Ishikawa (cell line): ENCODE data around the gene PTPRE.

Source experiments
- CEBPB ChIP-seq: IDR thresholded peaks from 2 replicates; pipeline ENCODE4 v1.6.1; 2012
- CREB1 ChIP-seq: IDR thresholded peaks from 2 replicates; pipeline ENCODE4 v1.6.1; 2012; ENCODE audit warnings: low read depth
- EGR1 ChIP-seq: IDR thresholded peaks from 2 replicates; pipeline ENCODE4 v1.6.1; 2012
- EP300 ChIP-seq: IDR thresholded peaks from 2 replicates; pipeline ENCODE4 v1.6.1; 2012; ENCODE audit warnings: borderline replicate concordance
- FOXM1 ChIP-seq: IDR thresholded peaks from 2 replicates; pipeline ENCODE4 v1.6.1; 2012; ENCODE audit warnings: low read depth, borderline replicate concordance
- NFIC ChIP-seq: IDR thresholded peaks from 2 replicates; pipeline ENCODE4 v1.6.1; 2012
- RAD21 ChIP-seq: IDR thresholded peaks from 2 replicates; pipeline ENCODE4 v1.6.1; 2012; ENCODE audit warnings: low read depth
- TAF1 ChIP-seq: IDR thresholded peaks from 2 replicates; pipeline ENCODE4 v1.6.1; 2012; ENCODE audit warnings: low read depth, mild to moderate bottlenecking
- TCF12 ChIP-seq: IDR thresholded peaks from 2 replicates; pipeline ENCODE4 v1.6.1; 2012; ENCODE audit warnings: low read depth
- TEAD4 ChIP-seq: IDR thresholded peaks from 2 replicates; pipeline ENCODE4 v1.6.1; 2012
- USF1 ChIP-seq: IDR thresholded peaks from 2 replicates; pipeline ENCODE4 v1.6.1; 2012
- YY1 ChIP-seq: IDR thresholded peaks from 2 replicates; pipeline ENCODE4 v1.6.1; 2012; ENCODE audit warnings: low read depth
- ZBTB7A ChIP-seq: IDR thresholded peaks from 2 replicates; pipeline ENCODE4 v1.6.1; 2012; ENCODE audit warnings: low read depth
- TF ChIP-seq, protein P1 (sequence below): IDR thresholded peaks from 2 replicates; pipeline ENCODE4 v1.6.1; 2012
- TF ChIP-seq, protein P2 (sequence below): IDR thresholded peaks from 2 replicates; pipeline ENCODE4 v1.6.1; 2012; ENCODE audit warnings: low read depth, mild to moderate bottlenecking

PTPRE gene

DNA sequence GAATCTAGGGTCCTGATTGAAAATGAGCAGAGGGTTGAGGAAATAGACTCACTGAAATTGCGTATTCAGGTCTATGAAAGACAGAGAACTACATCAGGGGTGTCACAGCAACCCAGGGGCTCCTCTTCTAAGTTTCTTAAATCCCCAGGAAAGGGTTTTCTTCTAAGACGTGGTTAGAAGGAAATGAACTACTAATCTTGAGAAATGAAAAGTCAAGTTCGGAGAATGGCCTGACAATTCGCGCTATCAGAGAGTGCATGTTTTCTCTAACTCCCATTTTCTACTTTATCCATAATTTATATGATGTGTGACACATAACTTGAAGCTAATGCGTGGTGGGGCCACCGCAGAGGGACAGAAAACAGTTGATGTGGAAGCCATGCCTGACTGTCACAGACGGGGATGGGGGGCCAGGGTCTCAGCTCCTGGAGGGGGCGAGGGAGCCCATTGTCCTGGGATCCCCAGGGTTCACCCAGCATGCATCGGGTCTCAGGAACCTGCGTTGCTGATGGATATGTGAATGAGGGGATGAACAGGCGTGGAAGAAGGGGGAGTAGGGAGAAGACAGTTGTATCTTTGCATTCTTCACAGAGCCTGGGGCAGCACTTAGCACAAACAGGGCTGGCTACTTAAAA, 86.3 kb downstream of the PTPRE start:
- TF ChIP-seq TAF1 (no peak), ZBTB7A (no peak), TEAD4 (no peak), EP300 (no peak), USF1 (no peak), FOXM1 (no peak), EGR1 (no peak), CEBPB (no peak), TCF12 (no peak), RAD21 (no peak)
- TF ChIP-seq, protein P1, sequence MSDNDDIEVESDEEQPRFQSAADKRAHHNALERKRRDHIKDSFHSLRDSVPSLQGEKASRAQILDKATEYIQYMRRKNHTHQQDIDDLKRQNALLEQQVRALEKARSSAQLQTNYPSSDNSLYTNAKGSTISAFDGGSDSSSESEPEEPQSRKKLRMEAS, result no peak

DNA sequence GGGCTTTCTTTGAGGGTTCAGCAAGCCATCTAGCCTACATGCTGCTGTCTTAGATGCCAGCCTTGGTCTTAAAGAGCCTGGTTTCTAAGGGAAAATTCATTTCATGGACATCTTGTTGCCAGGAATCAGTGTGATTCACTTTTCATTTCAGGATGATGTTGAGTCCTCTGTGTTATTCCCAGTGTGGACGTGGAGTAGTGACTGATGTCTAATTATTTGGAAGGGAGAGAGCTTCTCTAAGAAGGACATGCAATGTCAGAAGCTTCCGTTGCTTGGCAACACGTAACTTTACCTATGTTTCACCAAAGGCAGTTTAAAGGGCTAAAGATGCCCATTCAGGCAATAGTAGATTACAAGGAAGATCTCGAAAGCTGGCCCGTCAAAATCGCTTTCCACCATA, 89.0 kb downstream of the PTPRE start:
- no peak for TF ChIP-seq FOXM1
- TF ChIP-seq EP300, result no peak
- TF ChIP-seq CEBPB, result no peak
- TF ChIP-seq NFIC, result no peak
- TF ChIP-seq YY1, result no peak
- TF ChIP-seq TCF12, result no peak
- no peak for TF ChIP-seq ZBTB7A
- TF ChIP-seq EGR1, result no peak

GRCh38 chr10:127996586-127996985, 89.7 kb downstream of the PTPRE start:
- no peak for TF ChIP-seq FOXM1
- no peak for TF ChIP-seq TEAD4
- TF ChIP-seq TAF1, result no peak
- no peak for TF ChIP-seq EGR1
- TF ChIP-seq EP300, result no peak
- no peak for TF ChIP-seq NFIC
- no peak for TF ChIP-seq CEBPB
- TF ChIP-seq, protein P1, result no peak
- TF ChIP-seq USF1, result no peak
- TF ChIP-seq RAD21, result no peak
- TF ChIP-seq, protein P2, sequence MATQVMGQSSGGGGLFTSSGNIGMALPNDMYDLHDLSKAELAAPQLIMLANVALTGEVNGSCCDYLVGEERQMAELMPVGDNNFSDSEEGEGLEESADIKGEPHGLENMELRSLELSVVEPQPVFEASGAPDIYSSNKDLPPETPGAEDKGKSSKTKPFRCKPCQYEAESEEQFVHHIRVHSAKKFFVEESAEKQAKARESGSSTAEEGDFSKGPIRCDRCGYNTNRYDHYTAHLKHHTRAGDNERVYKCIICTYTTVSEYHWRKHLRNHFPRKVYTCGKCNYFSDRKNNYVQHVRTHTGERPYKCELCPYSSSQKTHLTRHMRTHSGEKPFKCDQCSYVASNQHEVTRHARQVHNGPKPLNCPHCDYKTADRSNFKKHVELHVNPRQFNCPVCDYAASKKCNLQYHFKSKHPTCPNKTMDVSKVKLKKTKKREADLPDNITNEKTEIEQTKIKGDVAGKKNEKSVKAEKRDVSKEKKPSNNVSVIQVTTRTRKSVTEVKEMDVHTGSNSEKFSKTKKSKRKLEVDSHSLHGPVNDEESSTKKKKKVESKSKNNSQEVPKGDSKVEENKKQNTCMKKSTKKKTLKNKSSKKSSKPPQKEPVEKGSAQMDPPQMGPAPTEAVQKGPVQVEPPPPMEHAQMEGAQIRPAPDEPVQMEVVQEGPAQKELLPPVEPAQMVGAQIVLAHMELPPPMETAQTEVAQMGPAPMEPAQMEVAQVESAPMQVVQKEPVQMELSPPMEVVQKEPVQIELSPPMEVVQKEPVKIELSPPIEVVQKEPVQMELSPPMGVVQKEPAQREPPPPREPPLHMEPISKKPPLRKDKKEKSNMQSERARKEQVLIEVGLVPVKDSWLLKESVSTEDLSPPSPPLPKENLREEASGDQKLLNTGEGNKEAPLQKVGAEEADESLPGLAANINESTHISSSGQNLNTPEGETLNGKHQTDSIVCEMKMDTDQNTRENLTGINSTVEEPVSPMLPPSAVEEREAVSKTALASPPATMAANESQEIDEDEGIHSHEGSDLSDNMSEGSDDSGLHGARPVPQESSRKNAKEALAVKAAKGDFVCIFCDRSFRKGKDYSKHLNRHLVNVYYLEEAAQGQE, result no peak
- no peak for TF ChIP-seq CREB1
- no peak for TF ChIP-seq YY1

- TF ChIP-seq EGR1 (no peak), NFIC (no peak), RAD21 (no peak), TCF12 (no peak), USF1 (no peak), TEAD4 (no peak)
- TF ChIP-seq, protein P2, result no peak
Measured at GRCh38 chr10:127997271-127997670, 90.4 kb downstream of the PTPRE start.

DNA sequence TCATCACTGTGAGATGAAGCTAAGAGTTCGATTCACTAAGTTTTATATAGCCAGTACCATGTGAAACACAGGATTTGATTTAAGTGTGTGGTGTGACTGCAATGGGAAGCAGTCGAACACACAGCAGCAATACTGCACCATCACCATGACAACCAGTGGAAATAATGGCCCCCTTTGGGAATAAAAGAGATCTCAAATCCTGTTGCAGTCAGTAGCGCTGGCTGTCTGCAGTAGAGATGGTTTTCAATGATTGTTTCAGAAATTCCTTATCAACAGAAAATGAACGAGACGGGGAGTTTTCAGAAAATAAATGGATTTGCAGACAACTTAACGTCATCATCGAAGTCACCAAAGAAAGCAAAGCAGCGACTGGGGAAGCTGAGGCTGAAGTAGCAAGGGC, 91.0 kb downstream of the PTPRE start:
- TF ChIP-seq ZBTB7A, result no peak
- no peak for TF ChIP-seq RAD21
- TF ChIP-seq FOXM1, result no peak
- no peak for TF ChIP-seq CREB1

DNA sequence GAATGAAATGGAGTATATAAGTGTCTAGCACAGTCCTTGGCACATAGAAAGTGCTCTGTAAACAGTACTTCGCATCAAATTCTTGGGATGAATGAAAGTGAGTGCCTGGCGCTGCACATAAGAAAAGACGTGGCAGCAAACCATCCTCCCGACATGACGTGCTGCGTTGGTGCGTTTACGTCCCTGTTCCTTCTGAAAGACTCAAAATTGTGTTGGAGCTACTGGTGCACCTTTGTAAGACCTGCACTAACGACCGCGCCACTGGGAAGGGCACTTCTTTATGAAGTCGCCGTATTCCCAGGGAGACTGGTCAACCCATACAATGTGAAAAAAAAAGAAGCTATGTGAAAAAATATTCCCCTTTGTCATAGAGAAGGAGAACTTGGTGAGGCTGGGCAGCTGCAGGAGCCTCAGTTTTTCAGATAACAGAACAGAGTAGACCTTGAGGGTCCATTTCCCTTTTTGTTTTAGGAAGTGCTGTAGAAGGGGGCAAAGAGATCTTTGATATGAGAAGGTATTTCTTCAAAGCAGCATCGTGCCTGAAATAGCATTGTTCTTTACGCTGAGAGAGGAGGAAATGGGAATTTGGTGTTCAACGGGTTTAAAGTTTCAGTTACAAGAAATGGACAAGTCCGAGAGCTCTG, 91.7 kb downstream of the PTPRE start:
- TF ChIP-seq RAD21, result no peak
- no peak for TF ChIP-seq CREB1
- TF ChIP-seq YY1, result no peak
- TF ChIP-seq USF1, result no peak
- no peak for TF ChIP-seq ZBTB7A
- no peak for TF ChIP-seq EGR1
- TF ChIP-seq TAF1, result no peak
- TF ChIP-seq, protein P2, result no peak
- TF ChIP-seq, protein P1, result no peak
- TF ChIP-seq FOXM1, result no peak
- TF ChIP-seq NFIC, result no peak
- no peak for TF ChIP-seq CEBPB
- TF ChIP-seq TCF12, result no peak
- TF ChIP-seq EP300, result no peak
- no peak for TF ChIP-seq TEAD4
